HG03135 (cell line): Measurements from ENCODE around the gene CD52.

Experiments
- ATAC-seq: cut with Tn5 transposase; IDR thresholded peaks from one replicate; pipeline ENCODE4 v1.9.1; 2021; ENCODE audit warnings: mild to moderate bottlenecking, moderate library complexity; ENCODE audit not compliant: unreplicated experiment

CD52 gene, protein sequence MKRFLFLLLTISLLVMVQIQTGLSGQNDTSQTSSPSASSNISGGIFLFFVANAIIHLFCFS

DNA sequence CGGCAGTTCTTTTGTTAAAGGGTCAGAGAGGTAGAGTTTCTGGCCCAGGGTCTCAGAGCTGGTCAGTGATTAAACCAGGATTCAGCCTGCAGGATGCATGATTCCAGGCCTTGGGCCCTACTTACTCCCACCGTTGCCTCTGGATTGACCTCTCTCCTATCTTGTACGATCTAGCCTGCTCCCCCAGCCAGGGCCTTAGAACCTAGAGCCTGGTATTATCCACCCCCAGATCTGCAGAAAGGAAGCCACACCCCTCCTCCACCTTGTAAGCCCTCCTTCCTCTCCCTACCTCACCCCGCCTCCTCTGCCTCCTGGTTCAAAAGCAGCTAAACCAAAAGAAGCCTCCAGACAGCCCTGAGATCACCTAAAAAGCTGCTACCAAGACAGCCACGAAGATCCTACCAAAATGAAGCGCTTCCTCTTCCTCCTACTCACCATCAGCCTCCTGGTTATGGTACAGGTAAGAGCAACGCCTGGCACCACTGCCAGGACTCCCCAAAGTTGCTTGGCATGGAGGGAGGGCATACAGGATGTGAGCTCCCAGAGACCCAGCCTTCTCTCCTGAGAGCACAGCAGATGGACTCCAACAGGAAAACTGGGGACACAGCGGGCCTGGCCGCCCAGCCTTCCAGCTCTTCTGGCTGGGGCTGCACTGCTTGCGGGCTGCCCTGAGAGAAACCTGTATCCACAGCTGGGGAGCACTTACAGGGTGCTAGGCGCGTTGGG is at the start of gene CD52:
CD52 (plus strand) TSS at position 347 of the 726 bp plus-strand sequence; CDS start at position 407, 60 bp downstream.
- ATAC-seq: no peak

DNA sequence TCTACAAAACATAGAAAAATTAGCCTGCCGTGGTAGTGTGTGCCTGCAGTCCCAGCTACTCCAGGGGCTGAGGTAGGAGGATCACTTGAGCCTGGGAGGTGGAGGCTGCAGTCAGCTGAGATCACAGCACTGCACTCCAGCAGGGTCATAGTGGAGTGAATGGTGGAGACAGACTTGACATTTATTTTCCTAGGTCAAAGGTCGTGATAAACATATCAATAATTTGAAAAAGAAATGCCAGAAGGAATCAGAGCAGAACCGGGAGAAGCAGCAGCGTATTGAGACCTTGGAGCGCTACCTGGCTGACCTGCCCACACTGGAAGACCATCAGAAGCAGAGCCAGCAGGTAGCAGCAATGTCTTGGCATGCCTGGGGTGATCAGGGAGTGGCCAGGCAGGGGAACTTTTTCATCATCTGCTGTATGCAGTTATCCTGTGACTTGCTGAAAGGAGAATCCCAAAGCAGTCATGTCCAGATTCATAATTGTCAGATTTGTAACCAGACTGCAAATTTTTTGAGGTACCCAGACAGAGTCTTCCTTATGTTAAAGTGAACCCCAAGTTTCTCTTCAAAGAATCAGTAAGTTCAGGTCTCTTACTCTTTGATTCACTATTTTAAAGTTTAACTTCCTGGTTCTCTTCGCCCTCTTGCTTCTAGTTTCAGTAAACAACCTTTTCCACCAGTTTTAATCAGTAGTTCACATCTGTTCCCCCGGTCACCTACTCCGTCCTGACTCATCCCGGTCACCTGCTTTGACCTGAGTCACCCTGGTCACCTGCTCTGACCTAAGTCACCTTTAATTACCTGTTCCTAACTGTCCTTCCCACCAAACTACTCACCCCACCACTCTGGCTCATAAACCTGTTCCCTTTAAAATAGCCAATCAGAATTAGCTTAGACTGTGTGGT is 49.2 kb upstream of the CD52 start:
- ATAC-seq: no peak

- no peak for ATAC-seq
Observed at GRCh38 chr1:26269198-26269550, 48.6 kb upstream of the CD52 start.

DNA sequence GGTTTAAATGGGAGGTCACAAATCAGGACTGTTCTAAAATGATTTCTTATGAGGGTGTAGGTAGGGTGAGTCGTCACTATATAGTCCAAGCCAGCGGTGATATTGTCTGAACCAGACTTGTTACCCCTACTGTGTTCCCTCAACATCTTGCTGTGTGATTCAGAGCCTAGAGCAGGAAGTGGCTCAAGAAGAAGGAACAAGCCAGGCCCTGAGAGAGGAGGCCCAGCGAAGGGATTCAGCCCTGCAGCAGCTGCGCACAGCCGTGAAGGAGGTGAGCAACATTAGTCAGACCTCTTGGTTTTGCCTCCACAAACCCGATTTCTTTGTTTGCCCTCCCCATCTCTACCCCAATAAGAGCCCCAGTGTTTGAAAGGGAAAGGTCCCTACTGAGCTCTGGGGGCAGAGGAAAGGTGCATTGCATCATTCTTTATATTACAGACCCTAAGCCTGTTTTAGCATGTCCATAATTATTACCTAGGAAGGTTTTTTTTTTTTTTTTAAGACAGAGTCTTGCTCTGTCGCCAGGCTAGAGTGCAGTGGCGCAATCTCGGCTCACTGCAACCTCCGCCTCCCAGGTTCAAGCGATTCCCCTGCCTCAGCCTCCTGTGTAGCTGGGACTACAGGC is 42.8 kb upstream of the CD52 start:
- no peak for ATAC-seq

DNA sequence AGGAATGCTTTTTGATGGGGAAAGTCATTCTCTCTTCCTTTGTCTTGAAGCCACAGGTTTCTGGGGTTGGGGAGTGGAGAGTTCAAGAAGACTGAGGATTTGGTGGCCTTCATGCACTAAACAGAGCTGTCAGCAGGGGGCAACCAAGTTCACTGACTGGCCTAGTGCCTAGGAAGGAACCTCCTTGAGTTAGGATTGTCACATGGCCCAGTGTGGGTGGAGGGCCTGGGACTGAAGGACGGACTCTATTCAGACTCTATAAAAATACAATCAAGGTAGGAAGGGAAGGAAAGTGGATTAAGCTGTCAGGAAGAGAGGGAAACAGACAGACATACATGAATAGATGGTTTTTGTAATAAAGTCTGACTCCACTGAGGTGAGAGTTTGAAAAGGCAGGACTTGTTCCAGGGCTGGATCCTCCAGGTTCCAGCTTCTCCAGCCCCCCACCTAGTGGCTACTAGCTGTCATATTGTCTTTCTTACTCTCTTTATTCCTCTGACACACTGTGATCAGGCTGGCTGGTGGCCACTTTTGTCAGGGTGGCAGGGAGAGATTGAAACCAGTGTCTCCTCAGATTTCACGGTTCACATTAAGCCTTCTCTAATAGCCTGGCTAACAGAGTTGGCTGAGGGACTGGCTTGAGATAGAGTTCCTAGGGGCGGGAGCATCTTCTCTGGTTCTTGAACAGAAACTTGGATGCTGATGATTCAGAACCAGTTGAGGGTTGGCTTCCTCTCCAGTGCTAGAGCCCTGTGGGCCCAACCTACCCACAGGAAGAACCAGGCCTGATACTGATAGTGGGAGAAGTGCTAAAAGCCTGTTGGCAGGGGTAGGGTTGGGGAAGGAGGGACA is 42.0 kb upstream of the CD52 start:
- ATAC-seq: peak; percentile 41

DNA sequence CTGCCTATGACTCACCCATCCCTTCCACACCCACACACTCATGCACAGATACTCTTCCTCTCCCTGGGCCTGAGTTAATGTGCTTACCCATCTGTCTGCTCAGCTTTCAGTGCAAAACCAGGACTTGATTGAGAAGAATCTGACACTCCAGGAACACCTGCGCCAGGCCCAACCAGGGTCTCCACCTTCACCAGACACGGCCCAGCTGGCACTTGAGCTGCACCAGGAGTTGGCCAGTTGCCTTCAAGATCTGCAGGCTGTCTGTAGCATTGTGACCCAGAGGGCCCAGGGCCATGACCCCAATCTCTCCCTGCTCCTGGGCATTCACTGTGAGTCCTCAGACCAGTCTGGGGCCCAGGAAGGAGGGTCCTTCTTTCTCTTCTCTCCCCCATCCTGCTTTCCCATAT is 41.3 kb upstream of the CD52 start:
- ATAC-seq: no peak

GRCh38 chr1:26277261-26277661 is 40.5 kb upstream of the CD52 start:
- ATAC-seq: no peak

DNA sequence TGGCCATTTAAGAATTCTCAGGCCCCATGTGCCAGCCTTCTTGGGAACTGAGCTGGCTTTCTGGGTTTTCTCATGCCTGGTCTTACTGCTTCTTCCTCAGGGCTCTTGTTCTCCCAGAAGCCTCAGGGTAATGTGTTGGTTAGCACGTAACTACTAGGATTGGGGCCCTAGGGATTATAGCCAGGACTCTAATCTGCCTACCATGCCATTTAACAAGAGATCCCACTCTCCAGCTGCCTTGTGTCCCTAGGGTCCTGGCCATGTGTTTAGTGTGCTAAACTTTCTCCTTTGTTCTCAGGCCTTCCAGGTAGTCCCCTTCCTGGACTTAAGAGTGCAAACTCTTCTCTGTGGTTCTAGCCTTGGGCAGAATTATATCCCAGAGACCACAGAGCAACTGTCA is 40.0 kb upstream of the CD52 start:
- ATAC-seq: no peak

DNA sequence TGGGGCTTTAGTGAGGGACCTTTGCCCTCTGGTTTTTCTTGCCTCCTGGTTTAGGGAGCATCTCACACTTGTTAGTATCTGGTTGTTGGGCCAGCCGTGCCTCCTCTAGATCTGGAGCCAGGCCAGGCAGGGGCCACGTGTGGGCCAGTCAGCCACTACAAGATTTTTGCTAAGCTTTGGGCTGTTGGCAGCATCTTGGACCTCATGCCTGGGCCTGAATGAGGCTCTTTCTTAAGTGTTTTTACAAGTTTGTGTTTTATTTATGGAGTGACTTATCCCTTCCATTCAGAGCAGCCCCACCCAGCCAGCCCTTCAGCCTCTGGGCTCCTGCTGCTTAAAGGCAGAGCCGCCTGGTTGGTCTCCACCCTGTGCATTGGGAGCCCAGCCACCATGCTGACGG is 39.5 kb upstream of the CD52 start:
- no peak for ATAC-seq

GRCh38 chr1:26278724-26279455 is 38.9 kb upstream of the CD52 start:
- no peak for ATAC-seq

DNA sequence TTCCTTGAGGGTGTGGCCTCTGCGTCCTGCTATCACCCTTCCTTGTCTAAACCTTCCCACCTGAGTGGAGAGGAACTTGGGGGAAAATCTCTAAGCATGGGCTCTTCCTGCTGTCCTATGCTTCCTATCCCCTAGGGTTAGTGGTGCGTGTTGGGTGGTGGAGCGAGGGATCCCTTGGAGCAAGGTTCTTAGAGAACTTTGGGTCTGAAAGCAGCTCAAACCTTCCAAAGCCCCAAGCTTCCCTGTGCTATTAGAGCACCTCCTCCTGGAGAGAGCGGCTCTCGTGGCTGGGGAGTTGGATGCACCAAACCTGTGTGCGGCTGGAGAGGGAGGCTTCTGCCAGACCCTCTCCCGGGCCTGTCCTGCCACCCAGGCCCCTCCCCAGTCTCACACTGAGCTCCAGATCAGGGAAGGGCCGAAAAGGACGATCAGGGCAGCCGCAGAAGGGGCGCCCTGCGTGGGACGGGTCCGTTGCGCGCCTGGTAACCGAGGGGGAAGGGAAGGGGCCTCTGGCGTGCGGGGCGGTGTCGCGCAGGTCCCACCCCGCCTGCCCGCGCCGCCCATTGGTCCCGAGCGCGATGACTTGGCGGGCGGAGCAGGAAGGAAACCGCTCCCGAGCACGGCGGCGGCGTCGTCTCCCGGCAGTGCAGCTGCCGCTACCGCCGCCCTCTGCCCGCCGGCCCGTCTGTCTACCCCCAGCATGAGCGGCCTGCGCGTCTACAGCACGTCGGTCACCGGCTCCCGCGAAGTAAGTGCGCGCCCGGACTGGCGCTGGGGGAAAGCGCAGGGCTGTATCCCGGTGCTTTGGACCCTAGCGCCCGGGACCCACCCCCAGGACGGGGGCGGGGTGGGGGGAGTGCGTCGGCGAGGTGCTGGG is 38.1 kb upstream of the CD52 start, which contains the start of gene SH3BGRL3:
SH3BGRL3 (plus strand) TSS at position 631 of the 877 bp plus-strand sequence; CDS start at position 701, 70 bp downstream.
- peak; percentile 43 for ATAC-seq

DNA sequence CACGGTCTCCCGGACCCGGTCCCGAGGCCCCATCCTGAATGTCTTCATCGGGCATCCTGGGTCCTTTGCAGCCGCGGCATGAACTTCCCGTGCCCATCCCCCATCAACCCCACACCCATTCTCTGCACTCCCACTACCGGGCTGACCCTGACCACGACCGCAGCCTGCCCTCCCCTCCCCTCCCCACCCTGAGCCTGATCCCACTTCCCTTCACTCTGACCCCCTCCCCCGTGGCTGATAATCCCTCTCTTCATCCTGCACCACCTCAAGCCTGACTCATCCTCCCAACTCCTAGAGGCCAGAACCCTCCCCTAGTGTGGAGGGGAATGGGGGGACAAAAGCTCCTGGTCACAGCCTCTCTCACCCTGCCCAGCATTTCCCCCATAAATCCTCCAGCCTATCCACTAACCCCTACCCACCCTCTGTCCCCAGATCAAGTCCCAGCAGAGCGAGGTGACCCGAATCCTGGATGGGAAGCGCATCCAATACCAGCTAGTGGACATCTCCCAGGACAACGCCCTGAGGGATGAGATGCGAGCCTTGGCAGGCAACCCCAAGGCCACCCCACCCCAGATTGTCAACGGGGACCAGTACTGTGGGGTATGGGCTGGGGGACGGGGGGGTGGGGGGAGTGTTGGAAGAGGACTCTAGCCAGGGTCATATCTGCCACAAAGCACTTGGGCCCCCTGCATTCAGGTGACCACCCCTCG is 37.3 kb upstream of the CD52 start:
- ATAC-seq: no peak

GRCh38 chr1:26281091-26281958 is 36.4 kb upstream of the CD52 start:
- no peak for ATAC-seq

DNA sequence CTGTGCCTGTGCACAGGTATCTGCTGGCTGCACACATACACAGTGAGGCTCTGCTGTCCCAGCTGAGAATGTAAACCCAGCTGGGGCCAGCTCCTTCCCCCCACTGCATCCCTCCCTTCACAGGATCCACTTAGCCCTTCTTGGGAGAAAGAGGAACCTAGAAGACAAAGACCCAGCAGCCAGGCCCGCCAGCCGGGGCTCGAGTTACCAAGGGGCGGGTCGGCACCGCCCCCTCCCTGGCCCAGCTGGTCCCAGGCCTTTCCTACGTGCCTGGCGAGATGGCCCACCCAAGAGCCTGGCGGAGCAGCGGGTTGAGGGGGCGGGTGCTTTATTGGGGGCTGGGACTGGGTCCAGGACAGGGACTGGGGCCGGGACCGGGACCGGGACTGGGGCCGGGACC is 35.8 kb upstream of the CD52 start:
- no peak for ATAC-seq

DNA sequence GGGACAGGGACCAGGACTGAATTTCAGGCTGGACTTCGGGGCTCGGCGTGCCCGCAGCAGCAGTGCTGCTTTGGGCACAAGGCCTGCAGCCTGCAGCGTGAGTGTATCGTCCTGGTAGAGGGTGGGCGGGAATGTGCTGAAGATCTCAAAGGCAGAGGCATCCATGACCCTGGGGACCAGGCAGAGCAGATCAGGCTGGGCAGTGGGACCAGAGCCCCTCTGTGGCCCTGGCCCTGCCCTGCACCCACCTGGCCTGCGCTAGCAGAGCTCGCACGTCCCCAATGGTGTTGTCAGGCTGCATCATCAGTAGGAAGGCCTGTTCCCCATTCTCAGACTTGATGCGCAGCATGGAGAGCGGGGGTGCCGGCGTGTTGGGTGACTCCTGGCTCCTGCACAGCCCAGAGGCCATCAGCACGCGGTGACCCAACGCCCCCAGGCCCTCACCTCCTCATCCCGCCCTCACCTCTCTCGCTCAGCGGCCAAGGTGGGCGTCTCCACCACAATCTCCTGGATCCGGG is 35.3 kb upstream of the CD52 start:
- no peak for ATAC-seq

GRCh38 chr1:26283279-26283853 is 34.4 kb upstream of the CD52 start:
- no peak for ATAC-seq
